ENCODE data around the gene RNF10. TPM values are rescaled to one million over a fixed set of nuclear protein-coding genes. Genes with fewer than 3 reads are reported as not detected.
A peak's percentile ranks its signal among the peaks of the same experiment; 100 is the strongest.

The RNF10 gene
- total and polyA plus RNA-seq, 4 donors: 102 to 226 (median 176) TPM

DNA sequence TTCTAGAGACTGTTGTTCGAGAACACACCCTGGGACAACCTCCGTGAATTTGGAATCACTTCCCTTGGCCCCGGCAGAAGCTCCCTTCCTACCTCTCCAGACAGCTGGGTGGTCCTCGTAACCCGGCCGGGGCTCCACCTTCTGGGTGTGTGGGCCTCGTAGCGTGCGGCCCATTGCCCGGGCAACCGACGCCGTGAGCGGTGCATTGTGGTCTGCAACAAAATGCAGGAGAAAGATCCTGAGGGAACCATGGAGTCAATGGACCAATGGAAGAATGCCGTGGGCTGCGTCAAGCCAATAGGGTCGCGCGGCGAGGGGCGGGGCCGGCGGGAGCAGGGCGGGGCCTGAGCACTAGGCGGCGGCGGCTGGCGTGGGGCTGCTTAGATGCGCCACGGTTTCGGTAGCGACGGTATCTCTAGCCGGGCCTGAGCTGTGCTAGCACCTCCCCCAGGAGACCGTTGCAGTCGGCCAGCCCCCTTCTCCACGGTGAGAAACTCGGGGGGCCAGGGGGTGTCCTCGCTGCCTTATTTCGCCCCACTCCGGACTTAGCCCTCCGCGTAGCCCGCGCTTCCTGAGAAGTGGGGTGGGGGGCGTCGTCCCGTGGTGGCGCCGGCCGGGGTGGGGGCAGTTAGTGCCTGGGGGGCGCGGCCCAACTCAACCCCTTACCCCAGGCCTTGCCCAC, 38.3 kb upstream of the RNF10 start, which contains the start of gene DYNLL1:
DYNLL1 (plus strand) TSS at position 383 of the 682 bp plus-strand sequence. CDS start 309 bp downstream, outside the sequence.
- WGBS (ENCODE audit: insufficient coverage): 0% methylated on average over 37 of the region's 53 CpGs
- Histone ChIP-seq H3K27me3 (ENCODE audit: control insufficient read depth, insufficient read depth, low read length) (no peaks in the 10 kb centered on the region), H3K36me3 (ENCODE audit: control insufficient read depth, insufficient read depth, low read length) (peaks cover 18% of the 10 kb centered on the region), H3K27ac (ENCODE audit: low read depth, low read length) (peak within 1 kb of the TSS; percentile 89), H3K9me3 (ENCODE audit: control insufficient read depth, insufficient read depth, low read length) (no peaks in the 10 kb centered on the region), H3K4me1 (ENCODE audit: control insufficient read depth, insufficient read depth, low read length) (no peaks in the 10 kb centered on the region), H3K4me3 (ENCODE audit: low read depth, low read length) (peak within 1 kb of the TSS; percentile 87)
- DNase-seq (ENCODE audit: low read depth in 4 of 6, low spot score in 6 of 6): peak; percentile 93 to 99 (median 96)

DNA sequence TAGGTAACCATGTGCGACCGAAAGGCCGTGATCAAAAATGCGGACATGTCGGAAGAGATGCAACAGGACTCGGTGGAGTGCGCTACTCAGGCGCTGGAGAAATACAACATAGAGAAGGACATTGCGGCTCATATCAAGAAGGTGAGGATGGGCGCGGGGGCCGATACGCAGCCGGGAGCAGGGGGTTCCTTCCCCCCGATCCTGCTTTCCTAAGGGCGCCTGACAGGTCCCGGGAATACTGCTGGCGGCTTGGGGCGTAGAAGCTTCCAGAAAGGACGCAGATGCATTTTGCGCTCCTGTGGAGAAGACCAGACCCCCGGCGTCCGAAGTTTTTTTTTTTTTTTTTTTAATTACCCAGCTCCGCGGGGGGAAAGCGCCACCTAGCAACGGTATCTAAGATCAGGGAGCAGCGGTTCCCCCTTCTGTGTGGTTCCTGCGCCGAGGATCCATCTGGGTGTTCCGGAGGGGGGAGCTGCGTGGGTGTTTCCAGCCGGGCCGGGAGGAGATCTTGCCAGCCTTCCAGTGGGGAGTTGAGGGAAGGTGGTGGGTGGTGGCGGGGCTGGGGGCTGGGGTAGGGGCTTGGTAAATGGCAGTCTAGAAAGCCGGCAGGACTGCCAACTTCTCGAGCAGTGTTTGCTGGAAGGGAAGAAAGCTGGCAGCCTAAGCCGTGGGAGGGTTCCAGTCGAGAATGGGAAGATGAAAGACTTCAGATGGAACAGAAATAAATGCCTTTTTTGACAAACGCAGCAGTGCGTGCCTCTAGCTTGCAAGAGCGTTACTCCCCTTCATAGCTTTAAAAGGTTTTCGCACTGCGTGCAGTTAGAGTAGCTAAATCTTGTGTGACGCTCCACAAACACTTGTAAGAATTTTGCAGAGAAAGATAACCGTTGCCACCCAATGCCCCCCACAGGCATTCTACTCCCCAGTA, 37.5 kb upstream of the RNF10 start:
- peak in 5 of 6 donors; percentile 38 to 93 (median 63) for DNase-seq (ENCODE audit: low read depth in 4 of 6, low spot score in 6 of 6)
- Histone ChIP-seq H3K27me3 (ENCODE audit: control insufficient read depth, insufficient read depth, low read length) (no peaks in the 10 kb centered on the region), H3K4me1 (ENCODE audit: control insufficient read depth, insufficient read depth, low read length) (no peaks in the 10 kb centered on the region), H3K36me3 (ENCODE audit: control insufficient read depth, insufficient read depth, low read length) (peaks cover 19% of the 10 kb centered on the region), H3K9me3 (ENCODE audit: control insufficient read depth, insufficient read depth, low read length) (no peaks in the 10 kb centered on the region), H3K4me3 (ENCODE audit: low read depth, low read length) (peak overlapping the region; percentile 87), H3K27ac (ENCODE audit: low read depth, low read length) (peak overlapping the region; percentile 89)
- under 1% methylated on average over 39 of the region's 47 CpGs for WGBS (ENCODE audit: insufficient coverage)

DNA sequence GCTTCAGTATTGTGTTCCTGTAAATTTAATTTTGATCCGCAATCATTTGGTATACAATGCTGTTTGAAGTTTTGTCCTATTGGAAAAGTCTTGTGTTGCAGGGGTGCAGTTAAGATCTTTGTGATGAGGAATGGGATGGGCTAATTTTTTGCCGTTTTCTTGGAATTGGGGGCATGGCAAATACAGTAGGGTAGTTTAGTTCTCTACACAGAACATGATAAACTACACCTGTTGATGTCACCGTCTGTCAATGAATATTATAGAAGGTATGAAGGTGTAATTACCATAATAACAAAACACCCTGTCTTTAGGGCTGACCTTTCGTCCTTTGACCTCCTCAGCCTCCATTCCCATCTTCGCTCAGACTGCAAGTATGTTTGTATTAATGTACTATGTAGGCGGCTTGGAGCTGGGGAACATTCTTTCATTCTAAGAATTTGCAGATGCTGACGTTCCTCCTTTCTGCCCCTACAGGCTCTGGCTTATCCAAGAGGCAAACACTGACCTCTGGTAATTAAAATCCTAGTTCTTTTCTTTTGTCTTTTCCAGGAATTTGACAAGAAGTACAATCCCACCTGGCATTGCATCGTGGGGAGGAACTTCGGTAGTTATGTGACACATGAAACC, 36.5 kb upstream of the RNF10 start:
- Histone ChIP-seq H3K4me3 (ENCODE audit: low read depth, low read length) (peak overlapping the region; percentile 87), H3K9me3 (ENCODE audit: control insufficient read depth, insufficient read depth, low read length) (no peaks in the 10 kb centered on the region), H3K36me3 (ENCODE audit: control insufficient read depth, insufficient read depth, low read length) (peaks cover 22% of the 10 kb centered on the region), H3K27me3 (ENCODE audit: control insufficient read depth, insufficient read depth, low read length) (no peaks in the 10 kb centered on the region), H3K4me1 (ENCODE audit: control insufficient read depth, insufficient read depth, low read length) (no peaks in the 10 kb centered on the region), H3K27ac (ENCODE audit: low read depth, low read length) (no peak overlapping the region)
- 18% methylated on average over 4 of the region's 9 CpGs for WGBS (ENCODE audit: insufficient coverage)
- no peak for DNase-seq (ENCODE audit: low read depth in 4 of 6, low spot score in 6 of 6)

DNA sequence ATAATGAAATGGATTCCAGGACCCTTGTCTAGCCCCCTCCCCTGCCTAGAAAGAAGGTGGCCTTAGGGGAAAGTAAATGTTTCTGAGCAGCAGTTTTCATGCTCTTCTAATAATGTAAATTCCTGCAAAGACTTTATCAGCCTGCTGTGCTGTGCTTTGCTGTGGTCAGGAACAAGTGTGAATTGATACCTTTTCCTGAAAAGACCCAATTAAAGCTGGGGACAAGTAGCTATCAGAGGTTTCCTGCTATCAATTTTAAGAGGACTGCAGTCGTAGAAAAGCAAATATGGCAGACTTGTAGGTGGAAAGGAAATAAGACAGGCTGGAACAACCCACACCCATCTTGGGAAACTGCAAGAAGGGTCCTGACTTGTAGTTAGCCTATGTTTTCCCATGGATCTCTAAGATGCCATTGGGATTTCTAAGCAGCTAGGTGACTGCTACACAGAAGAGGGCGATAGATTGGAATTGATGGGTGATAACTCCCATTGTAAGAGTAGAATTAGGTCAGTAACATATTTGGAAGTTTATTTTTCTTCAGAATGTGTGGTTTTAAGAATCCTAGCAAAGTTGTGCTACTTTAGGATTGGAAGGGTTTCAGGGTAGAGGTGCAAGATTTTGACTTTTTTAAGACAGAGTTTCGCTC, 35.2 kb upstream of the RNF10 start:
- H3K9me3 ChIP-seq (ENCODE audit: control insufficient read depth, insufficient read depth, low read length): no peaks in the 10 kb centered on the region
- DNase-seq (ENCODE audit: low read depth in 4 of 6, low spot score in 6 of 6): no peak
- 93% methylated on average over 2 of the region's 3 CpGs for WGBS (ENCODE audit: insufficient coverage)
- H3K36me3 ChIP-seq (ENCODE audit: control insufficient read depth, insufficient read depth, low read length): peaks cover 26% of the 10 kb centered on the region
- H3K27ac ChIP-seq (ENCODE audit: low read depth, low read length): no peak overlapping the region
- no peaks in the 10 kb centered on the region for H3K4me1 ChIP-seq (ENCODE audit: control insufficient read depth, insufficient read depth, low read length)
- no peaks in the 10 kb centered on the region for H3K27me3 ChIP-seq (ENCODE audit: control insufficient read depth, insufficient read depth, low read length)
- no peak overlapping the region for H3K4me3 ChIP-seq (ENCODE audit: low read depth, low read length)

DNA sequence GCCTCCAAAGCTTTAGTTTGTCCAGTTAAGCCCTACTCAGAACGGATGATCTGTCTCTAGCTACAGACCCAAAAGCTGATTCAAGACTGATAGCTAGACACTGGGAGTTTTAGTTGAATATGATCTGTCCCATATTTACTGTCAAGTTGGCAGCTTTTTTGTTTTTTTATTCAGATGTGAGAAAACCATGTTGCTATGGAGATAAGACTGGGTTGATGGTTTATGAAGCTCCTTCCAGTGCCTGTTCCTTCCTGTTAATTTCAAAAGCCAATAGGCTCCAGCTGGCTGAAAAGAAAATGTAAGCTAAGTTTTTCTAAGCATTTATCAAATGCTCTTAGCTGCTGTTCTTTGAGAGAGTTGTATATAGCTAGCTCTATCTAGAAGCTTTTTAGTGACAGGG, 33.6 kb upstream of the RNF10 start:
- H3K9me3 ChIP-seq (ENCODE audit: control insufficient read depth, insufficient read depth, low read length): no peaks in the 10 kb centered on the region
- no peaks in the 10 kb centered on the region for H3K27me3 ChIP-seq (ENCODE audit: control insufficient read depth, insufficient read depth, low read length)
- DNase-seq (ENCODE audit: low read depth in 4 of 6, low spot score in 6 of 6): peak in 1 of 6 donors; percentile 85
- no peak overlapping the region for H3K27ac ChIP-seq (ENCODE audit: low read depth, low read length)
- peaks cover 29% of the 10 kb centered on the region for H3K36me3 ChIP-seq (ENCODE audit: control insufficient read depth, insufficient read depth, low read length)
- WGBS (ENCODE audit: insufficient coverage): no CpG with 5 or more reads among the region's 1 CpG
- H3K4me3 ChIP-seq (ENCODE audit: low read depth, low read length): no peak overlapping the region
- no peaks in the 10 kb centered on the region for H3K4me1 ChIP-seq (ENCODE audit: control insufficient read depth, insufficient read depth, low read length)

DNA sequence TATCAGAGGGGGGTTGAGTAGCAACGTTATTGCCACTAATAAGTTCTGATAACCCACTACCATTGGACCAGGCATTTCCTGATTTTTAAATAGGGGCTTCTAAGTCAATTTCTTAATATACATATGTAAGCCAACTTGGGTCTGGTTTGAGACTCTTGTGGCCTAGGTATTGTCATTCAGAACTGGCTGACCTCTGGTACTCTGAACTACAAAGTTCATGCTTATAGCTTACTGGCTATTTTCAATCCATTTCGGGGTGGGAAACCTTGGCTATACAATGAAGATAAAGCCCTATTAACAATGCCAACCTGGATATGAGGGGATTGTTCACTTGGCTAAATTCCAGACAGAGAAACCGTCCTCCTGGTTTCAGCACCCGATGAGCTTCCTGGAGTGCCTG, 29.6 kb upstream of the RNF10 start:
- WGBS (ENCODE audit: insufficient coverage): 85% methylated on average over 2 of the region's 4 CpGs
- Histone ChIP-seq H3K4me1 (ENCODE audit: control insufficient read depth, insufficient read depth, low read length) (no peaks in the 10 kb centered on the region), H3K27me3 (ENCODE audit: control insufficient read depth, insufficient read depth, low read length) (no peaks in the 10 kb centered on the region), H3K36me3 (ENCODE audit: control insufficient read depth, insufficient read depth, low read length) (peaks cover 53% of the 10 kb centered on the region), H3K27ac (ENCODE audit: low read depth, low read length) (no peak overlapping the region), H3K9me3 (ENCODE audit: control insufficient read depth, insufficient read depth, low read length) (no peaks in the 10 kb centered on the region), H3K4me3 (ENCODE audit: low read depth, low read length) (no peak overlapping the region)
- no peak for DNase-seq (ENCODE audit: low read depth in 4 of 6, low spot score in 6 of 6)

DNA sequence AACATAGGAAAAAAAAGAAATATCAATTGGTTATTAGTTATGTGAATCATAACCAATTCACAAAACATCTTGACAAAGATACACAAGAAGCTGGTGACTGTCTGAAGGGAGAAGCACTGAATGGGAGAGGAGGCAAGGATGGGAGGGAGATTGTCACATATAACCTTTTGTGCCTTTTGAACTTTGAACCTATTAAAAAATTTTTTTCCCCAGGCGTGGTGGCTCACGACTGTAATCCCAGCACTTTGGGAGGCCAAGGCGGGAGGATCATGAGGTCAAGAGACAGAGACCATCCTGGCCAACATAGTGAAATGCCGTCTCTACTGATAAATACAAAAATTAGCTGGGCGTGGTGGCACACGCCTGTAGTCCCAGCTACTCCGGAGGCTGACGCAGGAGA, 25.6 kb upstream of the RNF10 start:
- H3K4me1 ChIP-seq (ENCODE audit: control insufficient read depth, insufficient read depth, low read length): peaks cover 4% of the 10 kb centered on the region
- WGBS (ENCODE audit: insufficient coverage): 95% methylated on average over 6 of the region's 8 CpGs
- no peak overlapping the region for H3K4me3 ChIP-seq (ENCODE audit: low read depth, low read length)
- H3K36me3 ChIP-seq (ENCODE audit: control insufficient read depth, insufficient read depth, low read length): peaks cover 37% of the 10 kb centered on the region
- DNase-seq (ENCODE audit: low read depth in 4 of 6, low spot score in 6 of 6): no peak
- no peaks in the 10 kb centered on the region for H3K27me3 ChIP-seq (ENCODE audit: control insufficient read depth, insufficient read depth, low read length)
- H3K9me3 ChIP-seq (ENCODE audit: control insufficient read depth, insufficient read depth, low read length): no peaks in the 10 kb centered on the region
- H3K27ac ChIP-seq (ENCODE audit: low read depth, low read length): no peak overlapping the region

DNA sequence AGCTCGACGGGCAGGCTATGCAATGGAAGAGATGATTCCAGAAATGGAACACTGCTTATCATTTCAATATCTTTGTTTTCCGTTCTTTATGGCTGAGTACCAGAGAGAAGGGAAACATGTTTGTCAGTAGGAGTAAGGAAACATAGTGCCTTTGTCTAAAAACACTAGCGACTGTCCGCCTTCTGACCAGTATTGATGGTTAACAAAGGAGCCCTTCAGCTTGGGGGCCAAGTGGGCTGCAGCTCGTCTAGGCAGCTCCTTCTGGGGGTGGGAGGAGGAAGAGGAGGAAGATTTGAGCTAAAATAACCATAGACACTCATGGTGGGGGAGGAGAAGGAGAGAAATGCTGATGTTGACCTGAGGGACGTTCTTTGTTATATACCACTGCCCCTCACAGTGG, 20.2 kb upstream of the RNF10 start:
- H3K4me3 ChIP-seq (ENCODE audit: low read depth, low read length): no peak overlapping the region
- H3K27me3 ChIP-seq (ENCODE audit: control insufficient read depth, insufficient read depth, low read length): no peaks in the 10 kb centered on the region
- DNase-seq (ENCODE audit: low read depth in 4 of 6, low spot score in 6 of 6): peak in 1 of 6 donors; percentile 59
- H3K4me1 ChIP-seq (ENCODE audit: control insufficient read depth, insufficient read depth, low read length): peaks cover 17% of the 10 kb centered on the region
- H3K9me3 ChIP-seq (ENCODE audit: control insufficient read depth, insufficient read depth, low read length): no peaks in the 10 kb centered on the region
- H3K27ac ChIP-seq (ENCODE audit: low read depth, low read length): peak overlapping the region; percentile 81
- WGBS (ENCODE audit: insufficient coverage): 92% methylated on average over 2 of the region's 7 CpGs
- H3K36me3 ChIP-seq (ENCODE audit: control insufficient read depth, insufficient read depth, low read length): peaks cover 29% of the 10 kb centered on the region

DNA sequence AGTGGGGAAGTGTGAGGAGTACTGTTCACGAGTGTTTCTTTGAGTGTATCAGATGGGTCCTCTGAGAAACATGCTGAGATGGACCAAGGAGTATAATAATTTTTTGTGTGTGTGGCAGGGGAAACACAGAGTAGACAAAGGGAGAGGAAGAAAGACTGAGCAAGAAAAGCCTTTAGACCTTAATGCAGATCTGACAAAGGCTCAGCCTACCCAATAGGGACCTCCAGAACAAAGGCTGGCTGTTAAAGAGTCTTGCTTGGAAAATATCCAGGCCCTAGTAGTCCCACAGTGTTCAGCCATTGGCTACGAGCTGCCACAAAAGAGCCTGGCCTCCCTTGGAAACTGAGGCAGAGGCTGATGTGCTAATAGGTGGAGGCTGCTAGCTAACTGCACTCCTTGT, 18.7 kb upstream of the RNF10 start:
- no peak for DNase-seq (ENCODE audit: low read depth in 4 of 6, low spot score in 6 of 6)
- WGBS (ENCODE audit: insufficient coverage): 45% methylated on average over 2 of the region's 2 CpGs
- Histone ChIP-seq H3K27ac (ENCODE audit: low read depth, low read length) (no peak overlapping the region), H3K36me3 (ENCODE audit: control insufficient read depth, insufficient read depth, low read length) (peaks cover 17% of the 10 kb centered on the region), H3K4me1 (ENCODE audit: control insufficient read depth, insufficient read depth, low read length) (peaks cover 17% of the 10 kb centered on the region), H3K27me3 (ENCODE audit: control insufficient read depth, insufficient read depth, low read length) (no peaks in the 10 kb centered on the region), H3K9me3 (ENCODE audit: control insufficient read depth, insufficient read depth, low read length) (no peaks in the 10 kb centered on the region), H3K4me3 (ENCODE audit: low read depth, low read length) (no peak overlapping the region)
